HG03039 (cell line): Measurements from ENCODE around the gene ANKFY1.

Experiments
- ATAC-seq: cut with Tn5 transposase; IDR thresholded peaks from one replicate; pipeline ENCODE4 v1.9.1; 2021; ENCODE audit warnings: mild to moderate bottlenecking, moderate library complexity; ENCODE audit not compliant: unreplicated experiment

The ANKFY1 gene

DNA sequence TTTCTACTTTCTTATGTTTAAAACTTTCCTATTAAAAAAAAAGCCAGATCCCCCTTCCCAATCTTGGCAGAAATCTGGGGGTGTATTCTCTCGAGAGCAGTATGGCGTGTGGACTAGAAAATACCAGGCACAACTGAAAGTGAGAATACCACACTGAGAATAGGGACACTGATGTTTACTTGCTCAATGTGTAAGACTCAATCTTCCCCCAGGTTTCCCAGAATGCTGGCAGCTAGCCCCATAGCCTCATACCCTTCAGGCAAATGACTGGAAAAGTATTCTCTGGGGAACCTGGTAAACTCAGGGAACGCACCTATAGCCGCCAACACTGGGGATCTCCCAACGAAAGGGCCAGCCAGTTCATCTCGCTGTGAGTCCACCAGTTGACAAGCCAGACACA, 136.2 kb downstream of the ANKFY1 start:
- ATAC-seq = no peak

DNA sequence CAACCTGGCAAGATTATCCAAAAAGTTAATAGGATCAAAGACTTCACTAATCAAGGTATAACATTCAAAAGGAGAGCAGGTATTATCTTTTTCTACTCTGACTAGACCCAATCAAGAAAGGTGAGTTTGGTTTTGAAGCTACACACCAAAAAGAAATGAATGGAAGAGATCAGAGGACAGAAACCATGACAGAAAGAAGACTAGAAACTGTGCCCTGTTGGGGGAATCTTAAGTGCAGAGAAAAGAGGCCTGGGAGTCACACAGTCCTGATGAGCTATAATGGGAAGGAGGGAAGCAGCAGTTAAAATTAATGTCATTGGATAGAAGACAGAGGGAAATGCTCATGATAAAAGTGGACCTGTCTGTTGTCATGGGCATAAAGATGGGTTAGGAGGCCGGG, 138.2 kb downstream of the ANKFY1 start:
- ATAC-seq = no peak

- ATAC-seq = no peak
These were observed 138.8 kb downstream of the ANKFY1 start for GRCh38 chr17:4124999-4125398.

GRCh38 chr17:4120332-4120731, 143.4 kb downstream of the ANKFY1 start:
- ATAC-seq = no peak

- ATAC-seq = no peak
These were observed 144.5 kb downstream of the ANKFY1 start for GRCh38 chr17:4119299-4119698.

DNA sequence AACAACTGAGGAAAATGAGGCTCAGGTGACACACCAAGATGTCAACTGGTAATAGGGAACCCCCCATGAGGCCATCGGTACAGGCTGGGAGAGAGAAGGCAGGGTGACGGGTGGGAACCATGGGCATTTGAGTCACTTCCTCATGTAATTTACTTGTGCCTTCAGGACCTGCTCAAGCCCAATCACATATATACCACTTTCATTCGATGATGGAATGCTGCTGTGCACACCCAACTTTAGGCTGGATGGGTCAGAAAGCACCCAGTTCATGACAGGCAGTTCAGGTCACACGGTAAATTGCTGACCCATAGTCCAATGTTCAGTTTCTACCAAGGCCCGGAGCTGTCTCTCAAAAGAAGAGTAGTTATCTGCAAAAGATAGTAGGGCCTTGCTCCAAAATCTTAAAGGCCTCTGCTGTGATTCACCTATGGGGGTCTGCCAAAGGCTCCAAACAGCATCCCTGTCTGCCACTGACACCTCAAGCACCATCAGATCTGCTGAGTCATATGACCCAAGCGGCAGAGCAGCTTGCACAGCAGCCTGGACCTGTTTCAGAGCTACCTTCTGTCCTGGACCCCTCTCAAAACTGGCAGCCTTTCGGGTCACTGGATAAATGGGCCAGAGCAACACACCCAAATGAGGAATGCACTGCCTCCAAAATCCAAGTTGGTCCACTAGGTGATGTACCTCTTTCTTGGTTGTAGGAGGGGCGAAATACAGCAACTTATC, 145.6 kb downstream of the ANKFY1 start:
- ATAC-seq = no peak

- ATAC-seq = no peak
These were observed 147.3 kb downstream of the ANKFY1 start for GRCh38 chr17:4116516-4116915.
